ENCODE data around the gene SERPINB6.
"Not testable (repeated sequence)": the region's sequence is repeated elsewhere in the genome, so short reads cannot be mapped to it uniquely, and the experiment has no call there.

SERPINB6 gene

GRCh38 chr6:2998998-2999617, 27.7 kb upstream of the SERPINB6 start:
- no peak for DNase-seq

DNA sequence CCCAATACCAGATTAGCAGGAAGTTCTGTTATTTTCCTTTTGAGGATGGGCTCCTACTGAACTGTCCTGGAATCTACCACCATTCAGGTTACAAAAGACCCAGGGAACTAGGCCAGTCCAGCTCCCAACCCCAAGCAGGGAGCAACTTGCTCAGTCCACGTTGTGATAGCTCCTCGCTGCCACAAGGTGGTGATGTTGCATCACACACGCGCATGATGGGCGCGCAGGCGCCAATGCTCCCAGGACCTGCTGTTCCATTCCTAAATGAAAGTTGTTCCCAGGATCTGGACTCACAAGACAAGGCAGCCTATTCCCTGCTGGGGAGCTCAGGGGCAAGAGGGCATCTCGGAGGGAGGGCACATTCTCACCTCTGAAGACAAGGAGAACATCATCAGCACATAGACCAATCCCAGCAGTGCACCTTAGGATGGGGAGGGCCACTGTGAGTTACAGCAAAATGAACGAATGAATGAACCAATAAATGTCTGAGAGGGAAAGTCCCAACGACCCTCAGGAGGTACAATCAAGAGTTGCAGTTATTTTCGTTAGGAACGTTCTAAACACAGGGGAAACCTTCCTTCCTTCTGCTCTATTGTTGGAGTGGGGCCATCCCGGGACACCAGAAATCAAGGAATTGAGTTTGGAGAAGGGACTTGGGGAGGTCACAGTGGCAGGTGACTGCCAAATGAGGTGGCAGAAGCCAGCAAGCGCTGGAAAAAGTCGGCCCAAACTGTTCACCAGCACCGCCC, 27.1 kb upstream of the SERPINB6 start:
- DNase-seq = not testable (repeated sequence)

- DNase-seq = no peak
Observed at GRCh38 chr6:2993755-2994317, 22.5 kb upstream of the SERPINB6 start.

- no peak for DNase-seq
Observed at GRCh38 chr6:2992330-2992979, 21.1 kb upstream of the SERPINB6 start.

DNA sequence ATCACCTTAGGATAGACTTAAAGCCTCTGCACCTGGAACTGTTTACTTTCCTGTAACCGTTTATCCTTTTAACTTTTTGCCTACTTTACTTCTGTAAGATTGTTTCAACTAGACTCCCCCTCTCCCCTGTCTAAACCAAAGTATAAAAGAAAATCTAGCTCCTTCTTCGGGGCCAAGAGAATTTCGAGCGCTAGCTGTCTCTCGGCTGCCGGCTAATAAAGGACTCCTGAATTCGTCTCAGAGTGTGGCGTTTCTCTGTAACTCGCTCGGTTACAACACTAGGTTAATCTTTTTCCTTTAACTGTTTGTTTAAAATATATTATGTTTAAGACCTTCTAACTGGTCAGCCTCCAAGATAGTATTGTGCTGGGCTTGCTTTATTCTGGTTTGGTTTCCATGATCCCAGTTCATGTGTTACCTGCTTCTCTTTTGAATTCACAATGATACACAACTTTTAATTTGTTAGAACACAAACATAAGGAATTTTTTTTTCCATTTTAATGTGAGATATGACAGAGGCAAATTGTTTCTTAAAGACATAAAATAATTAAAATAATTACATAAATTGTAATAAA, 19.7 kb upstream of the SERPINB6 start:
- no peak for DNase-seq

DNA sequence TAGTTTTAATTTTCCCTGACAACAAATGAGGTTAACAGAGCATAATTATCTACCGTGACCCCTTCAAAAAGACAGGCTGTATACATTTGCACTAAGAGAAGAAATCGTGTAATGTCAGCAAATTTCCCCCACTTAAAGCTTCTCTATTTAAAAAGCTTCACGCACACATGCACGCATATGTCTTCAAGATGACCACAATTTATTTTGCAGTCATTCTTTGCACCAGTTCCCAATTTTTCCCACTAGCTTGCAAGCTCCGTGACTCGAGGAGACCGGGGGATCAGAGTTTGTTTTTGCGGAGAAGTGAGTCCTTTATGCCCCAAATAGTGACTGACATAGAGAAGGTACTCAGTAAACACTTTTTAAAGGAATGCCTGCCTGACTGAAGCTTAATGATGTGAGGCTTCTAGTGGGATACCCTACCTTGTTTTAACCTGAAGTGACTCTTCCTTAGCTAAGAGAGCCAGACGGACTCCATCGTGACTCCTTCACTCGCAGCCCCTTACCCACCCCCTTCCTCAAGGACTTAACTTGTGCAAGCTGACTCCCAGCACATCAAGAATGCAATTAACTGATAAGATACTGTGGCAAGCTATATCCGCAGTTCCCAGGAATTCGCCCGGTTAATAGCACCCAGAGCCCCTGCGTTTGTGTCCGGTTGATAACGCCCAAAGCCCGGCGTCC, 19.0 kb upstream of the SERPINB6 start:
- DNase-seq = no peak

GRCh38 chr6:2989332-2990247, 18.2 kb upstream of the SERPINB6 start:
- DNase-seq = no peak

DNA sequence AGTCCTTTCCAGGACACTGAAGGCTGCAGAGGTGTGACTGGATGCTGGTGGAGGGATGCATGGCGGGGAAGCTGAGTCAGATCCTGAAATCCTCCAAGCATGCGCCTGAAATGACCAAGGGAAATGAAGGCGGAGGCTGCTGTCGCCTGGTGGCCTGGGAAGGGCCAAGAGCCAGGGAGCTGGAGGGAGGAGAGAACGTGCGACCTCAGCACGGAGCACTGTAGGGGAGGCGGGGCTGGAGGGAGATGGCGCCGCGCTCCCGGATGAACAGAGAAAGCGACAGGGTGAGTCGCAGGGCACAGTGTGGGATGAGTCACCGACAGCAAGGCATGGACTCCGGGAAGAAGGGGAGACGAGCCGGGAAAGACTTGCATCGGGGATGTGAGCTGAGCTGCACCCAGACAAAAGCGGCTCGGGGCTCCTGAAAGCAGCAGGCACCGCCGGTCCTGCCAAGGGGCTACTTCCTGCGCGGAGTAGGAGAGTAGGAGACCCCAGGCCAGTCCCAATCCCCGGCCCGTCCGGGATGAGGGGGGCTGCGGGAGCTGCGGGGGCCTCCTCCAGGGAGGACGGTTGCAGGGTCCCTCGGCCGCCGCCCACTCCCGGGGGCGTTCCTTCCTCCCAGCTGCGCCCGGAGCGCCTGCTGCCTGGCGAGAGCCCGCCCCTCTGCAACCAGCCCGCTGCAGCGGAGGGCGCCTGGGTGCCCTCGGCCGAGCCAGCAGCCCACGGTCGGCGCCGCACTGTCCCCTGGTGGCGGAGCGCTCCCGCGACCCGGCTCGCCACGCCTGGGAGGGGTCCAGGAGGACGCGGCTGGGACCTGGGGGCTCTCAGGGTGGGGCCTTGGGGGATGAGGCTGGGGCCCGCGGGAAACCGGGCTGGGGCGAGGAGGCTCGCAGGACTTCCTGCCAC, 17.3 kb upstream of the SERPINB6 start:
- peak; percentile 45 for DNase-seq

DNA sequence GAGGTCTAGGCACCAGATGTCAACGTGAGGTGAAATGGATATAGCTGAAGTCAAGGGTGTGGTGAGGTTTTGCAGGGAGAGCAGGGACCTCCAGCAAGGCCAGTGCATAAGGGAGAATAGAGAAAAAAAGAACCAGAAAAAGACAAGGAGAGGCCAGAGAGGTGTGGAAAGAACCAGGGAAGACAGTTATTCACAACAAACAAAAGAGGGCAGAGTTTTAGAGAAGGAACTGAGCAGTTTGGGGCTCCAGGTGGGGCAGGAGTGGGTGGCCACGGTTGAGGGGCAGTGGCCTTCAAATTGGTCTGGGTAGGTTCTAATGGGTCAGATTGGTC, 16.7 kb upstream of the SERPINB6 start:
- DNase-seq = no peak

GRCh38 chr6:2986722-2987221, 15.4 kb upstream of the SERPINB6 start:
- no peak for DNase-seq

- no peak for DNase-seq
Observed at GRCh38 chr6:2984738-2985406, 13.5 kb upstream of the SERPINB6 start.

- no peak for DNase-seq
Observed at GRCh38 chr6:2982426-2983117, 11.2 kb upstream of the SERPINB6 start.

DNA sequence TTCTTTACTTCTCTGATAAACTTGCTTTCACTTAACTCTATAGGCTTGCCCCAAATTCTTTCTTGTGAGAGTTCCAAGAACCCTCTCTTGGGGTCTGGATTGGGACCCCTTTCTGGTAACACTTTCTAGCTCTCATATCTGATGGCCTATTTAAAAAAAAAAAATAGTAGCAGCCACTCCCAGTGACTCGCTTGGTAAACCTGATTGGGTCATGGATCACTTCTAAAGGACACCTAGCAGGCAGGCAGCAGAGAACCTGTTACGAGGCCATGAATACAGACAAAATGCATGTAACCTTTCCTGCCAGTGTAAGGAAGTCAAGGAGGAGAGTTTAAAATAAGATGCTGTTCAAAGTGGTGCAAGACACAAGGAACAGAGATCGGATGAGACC, 9.1 kb upstream of the SERPINB6 start:
- DNase-seq = no peak

GRCh38 chr6:2979819-2980464, 8.6 kb upstream of the SERPINB6 start:
- DNase-seq = no peak

DNA sequence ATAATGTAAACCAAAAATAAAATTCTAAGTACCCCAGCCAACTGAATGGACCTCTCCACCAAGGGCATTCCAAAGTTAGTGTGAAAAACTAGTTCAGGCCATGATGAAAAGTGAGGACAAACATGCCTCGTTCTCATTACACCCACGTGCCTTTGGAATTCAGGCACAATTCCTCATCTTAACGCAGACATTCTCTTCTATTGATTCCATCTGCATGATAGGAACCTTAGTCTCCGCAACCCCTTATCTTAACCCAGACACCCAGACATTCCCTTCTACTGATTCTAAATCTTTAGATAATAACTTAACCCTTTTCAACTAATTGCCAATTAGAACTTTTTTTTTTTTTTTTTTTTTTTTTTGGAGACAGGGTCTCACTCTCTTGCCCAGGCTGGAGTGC, 7.6 kb upstream of the SERPINB6 start:
- DNase-seq = no peak

DNA sequence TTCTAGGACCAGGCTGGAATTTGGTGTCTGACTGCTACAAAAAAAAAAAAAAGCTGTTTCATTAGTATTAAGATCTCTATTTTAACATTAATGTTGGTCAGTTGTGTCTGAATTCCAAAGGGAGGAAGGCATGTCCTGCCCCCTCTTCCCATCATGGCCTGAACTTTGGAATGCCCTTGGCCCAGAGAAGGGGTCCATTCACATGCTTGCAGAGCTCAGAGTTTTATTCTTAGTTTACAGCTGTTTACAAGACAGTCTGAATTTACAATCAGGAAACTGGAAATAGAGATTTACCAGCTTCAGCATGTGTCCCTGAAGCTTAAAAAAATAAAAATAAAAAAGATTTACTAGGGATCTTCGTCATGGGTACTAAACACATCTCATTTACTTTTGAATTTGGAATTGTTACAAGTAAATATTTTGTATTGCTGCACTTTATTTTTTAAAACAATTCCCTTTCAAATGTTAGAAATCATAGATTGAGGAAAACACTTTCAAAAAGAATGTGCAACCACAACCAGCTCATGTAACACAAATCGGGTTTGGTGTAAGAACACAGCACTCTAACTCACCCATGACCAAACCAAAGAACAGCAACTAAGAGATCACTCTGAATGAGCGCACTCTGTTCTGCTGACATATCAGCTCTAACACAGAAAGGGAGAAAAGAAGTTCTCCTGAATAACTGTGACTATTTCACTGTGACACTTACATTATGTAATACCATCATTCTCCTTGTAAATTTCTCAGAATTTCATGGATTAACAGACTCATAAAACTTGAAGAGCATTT, 6.6 kb upstream of the SERPINB6 start:
- no peak for DNase-seq

GRCh38 chr6:2977290-2977689, 5.9 kb upstream of the SERPINB6 start:
- no peak for DNase-seq

GRCh38 chr6:2976571-2977085, 5.3 kb upstream of the SERPINB6 start:
- DNase-seq = no peak

All from cortex of kidney (tissue), 1 donor.